ENCODE measurements around the gene UHRF1. TPM values are rescaled to one million over a fixed set of nuclear protein-coding genes. Genes with fewer than 3 reads are reported as not detected.
A peak's percentile ranks its signal among the peaks of the same experiment; 100 is the strongest.

UHRF1 gene
- total RNA-seq, 1 experiment from 2014 or later = 109 TPM

DNA sequence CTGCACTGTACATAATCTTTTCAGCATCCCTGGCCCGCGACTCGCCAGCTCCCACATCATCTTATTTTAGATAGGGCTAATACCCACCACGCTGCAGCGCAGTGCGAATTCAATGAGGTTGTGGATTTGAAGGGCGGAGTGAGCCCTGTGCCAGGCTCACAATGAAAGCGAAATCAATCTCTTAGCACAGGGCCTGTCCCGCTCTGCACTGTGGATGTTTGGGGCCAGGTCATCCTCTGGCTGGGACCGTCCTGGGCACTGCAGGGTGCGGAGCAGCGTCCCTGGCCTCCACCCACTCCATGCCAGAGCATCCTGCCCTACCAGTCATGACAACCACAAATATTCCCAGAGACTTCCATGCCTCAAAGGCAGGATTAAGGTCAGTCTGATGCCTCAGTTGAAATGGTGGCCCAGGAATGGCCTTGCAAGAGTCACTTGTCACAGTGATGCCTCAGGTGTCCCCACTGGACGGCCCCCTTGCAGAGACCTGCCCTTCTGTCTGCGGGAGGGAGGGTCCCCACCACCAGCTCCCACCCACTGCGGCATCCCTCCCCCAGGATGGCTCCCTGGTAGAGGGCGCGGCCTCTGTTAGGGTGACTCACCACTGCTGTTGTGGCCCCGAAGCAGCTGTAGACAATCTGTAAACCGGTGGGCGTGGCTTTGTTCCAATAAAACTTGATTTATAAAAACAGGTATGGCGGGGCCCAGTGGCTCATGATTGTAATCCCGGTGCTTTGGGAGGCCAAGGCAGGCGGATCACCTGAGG is 5.6 kb downstream of the UHRF1 start (continued):
- TF ChIP-seq, protein P1, sequence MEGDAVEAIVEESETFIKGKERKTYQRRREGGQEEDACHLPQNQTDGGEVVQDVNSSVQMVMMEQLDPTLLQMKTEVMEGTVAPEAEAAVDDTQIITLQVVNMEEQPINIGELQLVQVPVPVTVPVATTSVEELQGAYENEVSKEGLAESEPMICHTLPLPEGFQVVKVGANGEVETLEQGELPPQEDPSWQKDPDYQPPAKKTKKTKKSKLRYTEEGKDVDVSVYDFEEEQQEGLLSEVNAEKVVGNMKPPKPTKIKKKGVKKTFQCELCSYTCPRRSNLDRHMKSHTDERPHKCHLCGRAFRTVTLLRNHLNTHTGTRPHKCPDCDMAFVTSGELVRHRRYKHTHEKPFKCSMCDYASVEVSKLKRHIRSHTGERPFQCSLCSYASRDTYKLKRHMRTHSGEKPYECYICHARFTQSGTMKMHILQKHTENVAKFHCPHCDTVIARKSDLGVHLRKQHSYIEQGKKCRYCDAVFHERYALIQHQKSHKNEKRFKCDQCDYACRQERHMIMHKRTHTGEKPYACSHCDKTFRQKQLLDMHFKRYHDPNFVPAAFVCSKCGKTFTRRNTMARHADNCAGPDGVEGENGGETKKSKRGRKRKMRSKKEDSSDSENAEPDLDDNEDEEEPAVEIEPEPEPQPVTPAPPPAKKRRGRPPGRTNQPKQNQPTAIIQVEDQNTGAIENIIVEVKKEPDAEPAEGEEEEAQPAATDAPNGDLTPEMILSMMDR (IDR thresholded peaks at IDR 0.05 in 2 of 3, conservative IDR thresholded peaks at IDR 0.05 in 1 of 3; ENCODE audit: borderline replicate concordance in 1 of 3, insufficient read depth in 1 of 3, low read depth in 2 of 3, low read length in 2 of 3) = no peak

DNA sequence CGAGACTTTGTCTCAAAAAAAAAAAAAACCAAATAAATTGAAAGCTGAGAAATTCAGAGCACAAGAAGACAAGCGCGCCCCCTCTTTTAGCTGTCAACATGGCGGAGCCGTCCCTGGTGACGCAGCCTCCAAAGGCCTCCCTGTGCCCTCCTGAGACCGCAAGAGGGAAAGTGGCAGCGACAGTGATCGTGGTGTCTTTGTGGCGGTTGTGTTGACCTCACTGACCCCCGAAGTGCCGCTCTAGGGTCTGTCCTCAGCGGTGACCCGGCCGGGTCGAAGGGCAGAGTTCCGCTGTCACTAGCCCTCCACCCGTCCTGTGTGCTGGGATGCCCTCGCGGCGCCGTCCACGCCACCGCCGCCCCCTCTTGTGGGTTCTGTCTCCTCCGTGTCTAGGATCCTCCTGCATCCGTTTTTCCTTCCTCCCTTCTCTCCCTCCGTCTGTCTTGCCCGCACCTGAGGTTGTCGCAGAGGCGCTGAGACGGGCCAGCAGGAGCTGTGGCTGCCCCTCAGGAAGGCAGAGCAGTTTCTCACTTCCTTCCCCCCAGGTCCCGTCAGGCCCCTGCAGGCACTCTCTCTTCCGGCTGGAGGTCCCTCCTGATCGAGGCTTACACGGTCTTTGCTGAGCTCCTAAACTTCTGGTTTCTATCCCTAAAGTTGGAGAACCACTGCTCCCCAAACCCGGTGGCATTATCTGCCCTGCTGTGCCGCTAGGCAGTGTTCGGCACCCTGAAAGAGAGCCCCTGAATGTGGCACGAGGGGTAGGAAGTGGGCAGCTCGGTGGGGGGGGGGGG is 7.2 kb downstream of the UHRF1 start:
- no TSS peak for BruUV-seq (replicated peaks)
- Histone ChIP-seq H3K4me2 (ENCODE audit: low read length) (no peak overlapping the region), H3K9me3 (ENCODE audit: control insufficient read depth in 1 of 2, insufficient read depth in 1 of 2, low read depth in 1 of 2, low read length in 2 of 2) (no peaks in the 10 kb centered on the region), H2AFZ (ENCODE audit: low read depth, low read length, poor library complexity, severe bottlenecking) (no peak overlapping the region), H3K36me3 (ENCODE audit: control insufficient read depth in 1 of 2, insufficient read depth in 2 of 2, low read length in 2 of 2) (peaks cover 6 to 58% of the 10 kb centered on the region in 2 experiments; a peak in 2 of 4 replicates), H3K4me3 (replicated peaks in 1 of 2; ENCODE audit: low read depth in 1 of 2, low read length in 2 of 2) (no peak overlapping the region), H3K9me2 (ENCODE audit: insufficient read depth) (no peaks in the 10 kb centered on the region), H3K4me1 (ENCODE audit: control insufficient read depth in 1 of 2, insufficient read depth in 2 of 2, low read length in 2 of 2) (peaks cover 43 to 63% of the 10 kb centered on the region in 2 experiments), H3K27ac (ENCODE audit: low read depth, low read length) (peak overlapping the region; percentile 98; the same call in 1 of the 2 replicates), H3K27me3 (ENCODE audit: insufficient read depth, low read length) (no peaks in the 10 kb centered on the region), H4K20me1 (ENCODE audit: insufficient read depth) (peaks cover 19% of the 10 kb centered on the region; the same call in 1 of the 2 replicates), H3K9ac (ENCODE audit: low read length) (no peak overlapping the region), H3K79me2 (ENCODE audit: insufficient read depth, low read length) (peaks cover 98% of the 10 kb centered on the region)
- DNase-seq (ENCODE audit: low read depth, low spot score) = no peak
- RAD21 ChIA-PET (ENCODE audit: low non-redundant PET in 1 of 2, low total read pairs in 2 of 2, uncharacterized antibody in 2 of 2, unreplicated experiment in 2 of 2) = no interaction called here
- intact Hi-C loops (cut with micrococcal nuclease) = loop anchor here (10.0 kb wide), 1 partner anchor 118 kb away; no protein-coding TSS in a partner anchor
- POLR2A ChIA-PET = interaction anchor here (6.3 kb wide), 1 partner anchor 48 kb away, joined by 54 read pairs; the partner anchor contains the start of gene PLIN3
- TF ChIP-seq POLR2AphosphoS5 (IDR thresholded peaks at IDR 0.05; ENCODE audit: low read depth, low read length) (no peak), ZNF274 (IDR thresholded peaks at IDR 0.05; ENCODE audit: low read depth, low read length) (no peak), ZFX (IDR thresholded peaks at IDR 0.05) (no peak), EGR1 (IDR thresholded peaks at IDR 0.05; ENCODE audit: low read depth) (no peak), CBX3 (IDR thresholded peaks at IDR 0.05; ENCODE audit: low read depth) (no peak), EZH2 (IDR thresholded peaks at IDR 0.05) (no peak), FOSL1 (IDR thresholded peaks at IDR 0.05; ENCODE audit: low read depth) (no peak), YY1 (IDR thresholded peaks at IDR 0.05; ENCODE audit: extremely low read depth, insufficient replicate concordance, low read depth, low read length) (no peak), EZH2phosphoT487 (IDR thresholded peaks at IDR 0.05; ENCODE audit: borderline replicate concordance) (no peak), ELF1 (IDR thresholded peaks at IDR 0.05; ENCODE audit: borderline replicate concordance, low read depth) (no peak), JUND (IDR thresholded peaks at IDR 0.05) (no peak), RAD21 (IDR thresholded peaks at IDR 0.05; ENCODE audit: low read depth) (no peak), POLR2A (IDR thresholded peaks at IDR 0.05; ENCODE audit: borderline replicate concordance, extremely low read depth, insufficient read depth, insufficient read length) (no peak)
- TF ChIP-seq, protein P2, sequence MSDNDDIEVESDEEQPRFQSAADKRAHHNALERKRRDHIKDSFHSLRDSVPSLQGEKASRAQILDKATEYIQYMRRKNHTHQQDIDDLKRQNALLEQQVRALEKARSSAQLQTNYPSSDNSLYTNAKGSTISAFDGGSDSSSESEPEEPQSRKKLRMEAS (IDR thresholded peaks at IDR 0.05) = no peak
- TF ChIP-seq, protein P3, sequence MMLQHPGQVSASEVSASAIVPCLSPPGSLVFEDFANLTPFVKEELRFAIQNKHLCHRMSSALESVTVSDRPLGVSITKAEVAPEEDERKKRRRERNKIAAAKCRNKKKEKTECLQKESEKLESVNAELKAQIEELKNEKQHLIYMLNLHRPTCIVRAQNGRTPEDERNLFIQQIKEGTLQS (IDR thresholded peaks at IDR 0.05) = no peak
- TF ChIP-seq, protein P4, sequence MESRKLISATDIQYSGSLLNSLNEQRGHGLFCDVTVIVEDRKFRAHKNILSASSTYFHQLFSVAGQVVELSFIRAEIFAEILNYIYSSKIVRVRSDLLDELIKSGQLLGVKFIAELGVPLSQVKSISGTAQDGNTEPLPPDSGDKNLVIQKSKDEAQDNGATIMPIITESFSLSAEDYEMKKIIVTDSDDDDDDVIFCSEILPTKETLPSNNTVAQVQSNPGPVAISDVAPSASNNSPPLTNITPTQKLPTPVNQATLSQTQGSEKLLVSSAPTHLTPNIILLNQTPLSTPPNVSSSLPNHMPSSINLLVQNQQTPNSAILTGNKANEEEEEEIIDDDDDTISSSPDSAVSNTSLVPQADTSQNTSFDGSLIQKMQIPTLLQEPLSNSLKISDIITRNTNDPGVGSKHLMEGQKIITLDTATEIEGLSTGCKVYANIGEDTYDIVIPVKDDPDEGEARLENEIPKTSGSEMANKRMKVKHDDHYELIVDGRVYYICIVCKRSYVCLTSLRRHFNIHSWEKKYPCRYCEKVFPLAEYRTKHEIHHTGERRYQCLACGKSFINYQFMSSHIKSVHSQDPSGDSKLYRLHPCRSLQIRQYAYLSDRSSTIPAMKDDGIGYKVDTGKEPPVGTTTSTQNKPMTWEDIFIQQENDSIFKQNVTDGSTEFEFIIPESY (IDR thresholded peaks at IDR 0.05; ENCODE audit: extremely low read depth, insufficient replicate concordance, low read length) = no peak
- CTCF ChIA-PET = no interaction called here
- no peak for ATAC-seq
